ENCODE data around the gene RNF217. TPM values are rescaled to one million over a fixed set of nuclear protein-coding genes. Genes with fewer than 3 reads are reported as not detected.
"Not testable (repeated sequence)": the region's sequence is repeated elsewhere in the genome, so short reads cannot be mapped to it uniquely, and the experiment has no call there.

Gene RNF217
- total RNA-seq, 3 donors from 2014 or later (not counting 1 experiment from before 2014, with no cell fraction given) = 3.3 to 9.5 (median 4.4) TPM

DNA sequence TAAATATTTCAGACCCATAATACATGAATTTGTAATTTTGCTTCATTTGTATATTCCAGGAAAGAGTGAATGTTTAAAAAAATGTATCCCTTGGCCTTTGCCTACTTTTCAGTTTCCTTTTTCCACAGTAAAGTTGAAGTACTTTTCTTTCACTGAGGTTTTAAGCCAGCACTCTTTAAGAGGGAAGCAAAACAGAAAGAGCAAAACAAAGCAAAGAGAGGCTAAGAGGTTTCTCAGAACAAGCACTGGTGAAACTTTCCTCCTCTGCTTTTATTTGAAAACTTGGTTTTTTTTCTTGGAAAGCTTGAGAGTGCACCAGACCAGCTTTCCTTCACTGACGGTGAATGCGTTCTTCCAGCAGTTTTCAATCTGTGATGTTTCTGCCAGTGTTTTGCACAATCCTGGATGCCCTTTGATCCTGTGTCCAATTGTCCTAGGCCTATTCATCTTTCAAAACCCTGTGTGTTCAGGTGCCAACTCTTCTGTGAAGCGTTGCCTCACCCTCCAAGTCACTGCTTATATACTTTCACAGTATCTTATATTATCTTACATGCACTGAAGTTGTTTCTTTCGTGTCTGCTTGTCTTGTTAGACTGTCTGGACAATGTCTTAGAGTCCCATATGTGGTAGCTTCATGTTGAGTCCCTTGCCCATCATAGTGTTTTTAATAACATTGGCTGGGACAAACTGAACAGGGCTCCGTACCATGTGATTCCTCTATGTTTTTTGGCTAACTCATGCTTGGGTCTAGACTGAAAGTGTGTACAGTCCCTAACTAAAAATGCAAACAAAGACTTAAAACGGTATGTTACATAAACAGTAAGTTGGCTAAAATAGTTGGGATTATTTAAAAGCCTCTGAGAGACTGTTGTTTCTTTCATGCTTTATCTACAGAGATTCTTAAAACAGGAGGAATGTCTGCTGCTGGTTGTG, 1.9 kb downstream of the RNF217 start:
- Histone ChIP-seq H3K27me3 (ENCODE audit: control insufficient read depth, insufficient read depth, low read length) (no peaks in the 10 kb centered on the region), H3K9me3 (ENCODE audit: control insufficient read depth, insufficient read depth, low read length) (no peaks in the 10 kb centered on the region), H3K36me3 (ENCODE audit: control insufficient read depth, insufficient read depth, low read length) (no peaks in the 10 kb centered on the region), H3K27ac (ENCODE audit: low read length) (no peak overlapping the region), H3K4me3 (ENCODE audit: low read length) (no peak overlapping the region), H3K4me1 (ENCODE audit: control insufficient read depth, insufficient read depth, low read length) (peaks cover 10% of the 10 kb centered on the region)
- Mint-ChIP-seq H3K27me3 (ENCODE audit: low read depth in 2 of 2) (peaks cover 21 to 30% of the 10 kb centered on the region in 2 donors), H3K4me1 (peaks cover 23 to 34% of the 10 kb centered on the region in 2 donors), H3K9me3 (no peaks in the 10 kb centered on the region), H3K27ac (peak overlapping the region in 1 of 2 donors; percentile 77), H3K4me3 (peak overlapping the region; percentile 88), H3K36me3 (no peaks in the 10 kb centered on the region)
- WGBS (ENCODE audit: insufficient coverage) = 63% methylated on average over 5 of the region's 6 CpGs
- intact Hi-C loops (cut with micrococcal nuclease) = no loop called here
- no peak for DNase-seq
- ATAC-seq = no peak
- TF ChIP-seq, protein P1, sequence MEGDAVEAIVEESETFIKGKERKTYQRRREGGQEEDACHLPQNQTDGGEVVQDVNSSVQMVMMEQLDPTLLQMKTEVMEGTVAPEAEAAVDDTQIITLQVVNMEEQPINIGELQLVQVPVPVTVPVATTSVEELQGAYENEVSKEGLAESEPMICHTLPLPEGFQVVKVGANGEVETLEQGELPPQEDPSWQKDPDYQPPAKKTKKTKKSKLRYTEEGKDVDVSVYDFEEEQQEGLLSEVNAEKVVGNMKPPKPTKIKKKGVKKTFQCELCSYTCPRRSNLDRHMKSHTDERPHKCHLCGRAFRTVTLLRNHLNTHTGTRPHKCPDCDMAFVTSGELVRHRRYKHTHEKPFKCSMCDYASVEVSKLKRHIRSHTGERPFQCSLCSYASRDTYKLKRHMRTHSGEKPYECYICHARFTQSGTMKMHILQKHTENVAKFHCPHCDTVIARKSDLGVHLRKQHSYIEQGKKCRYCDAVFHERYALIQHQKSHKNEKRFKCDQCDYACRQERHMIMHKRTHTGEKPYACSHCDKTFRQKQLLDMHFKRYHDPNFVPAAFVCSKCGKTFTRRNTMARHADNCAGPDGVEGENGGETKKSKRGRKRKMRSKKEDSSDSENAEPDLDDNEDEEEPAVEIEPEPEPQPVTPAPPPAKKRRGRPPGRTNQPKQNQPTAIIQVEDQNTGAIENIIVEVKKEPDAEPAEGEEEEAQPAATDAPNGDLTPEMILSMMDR (IDR thresholded peaks at IDR 0.05) = no peak

DNA sequence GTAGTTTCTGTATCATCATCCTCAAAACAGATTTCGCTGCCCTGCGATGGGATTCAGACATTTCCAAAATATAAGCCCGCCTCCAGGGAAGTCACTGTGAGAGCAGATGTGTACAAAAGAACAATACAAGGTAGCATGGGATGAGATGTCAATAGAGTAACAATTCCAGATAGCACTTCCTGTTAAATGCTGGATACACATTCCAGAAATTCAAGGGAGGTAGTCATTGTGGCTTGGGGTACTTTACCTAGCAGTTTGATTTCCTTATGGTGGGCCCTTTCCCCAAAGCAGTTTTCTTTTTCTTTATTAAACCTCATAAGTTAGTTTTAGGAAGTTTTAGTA, 2.5 kb downstream of the RNF217 start:
- TF ChIP-seq, protein P1 (IDR thresholded peaks at IDR 0.05) = no peak
- 97% methylated on average over 3 of the region's 3 CpGs for WGBS (ENCODE audit: insufficient coverage)
- DNase-seq (no peak), ATAC-seq (no peak)
- Mint-ChIP-seq H3K36me3 (no peaks in the 10 kb centered on the region), H3K4me1 (peaks cover 23 to 34% of the 10 kb centered on the region in 2 donors), H3K27ac (no peak overlapping the region), H3K27me3 (ENCODE audit: low read depth in 2 of 2) (peaks cover 19 to 29% of the 10 kb centered on the region in 2 donors), H3K4me3 (peak overlapping the region; percentile 88), H3K9me3 (no peaks in the 10 kb centered on the region)
- H3K27ac ChIP-seq (ENCODE audit: low read length) = no peak overlapping the region
- H3K36me3 ChIP-seq (ENCODE audit: control insufficient read depth, insufficient read depth, low read length) = no peaks in the 10 kb centered on the region
- H3K27me3 ChIP-seq (ENCODE audit: control insufficient read depth, insufficient read depth, low read length) = no peaks in the 10 kb centered on the region
- peaks cover 10% of the 10 kb centered on the region for H3K4me1 ChIP-seq (ENCODE audit: control insufficient read depth, insufficient read depth, low read length)
- intact Hi-C loops (cut with micrococcal nuclease) = no loop called here
- no peaks in the 10 kb centered on the region for H3K9me3 ChIP-seq (ENCODE audit: control insufficient read depth, insufficient read depth, low read length)
- no peak overlapping the region for H3K4me3 ChIP-seq (ENCODE audit: low read length)

DNA sequence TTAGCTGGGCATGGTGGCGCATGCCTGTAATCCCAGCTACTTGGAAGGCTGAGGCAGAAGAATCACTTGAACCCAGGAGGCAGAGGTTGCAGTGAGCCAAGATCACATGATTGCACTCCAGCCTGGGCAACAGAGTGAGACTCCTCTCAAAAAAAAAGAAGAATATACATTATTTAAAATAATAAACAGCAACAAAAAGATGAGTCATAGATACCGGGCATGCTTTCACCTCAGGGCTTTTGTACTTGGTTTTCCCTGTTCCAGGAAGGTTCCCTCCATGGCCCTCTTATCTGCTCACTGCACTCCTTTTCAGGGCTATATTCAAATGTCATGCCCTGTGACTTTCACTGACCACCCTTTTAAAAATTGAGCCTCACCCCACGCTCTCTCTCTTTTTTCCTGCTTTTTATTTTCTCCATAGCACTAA, 3.2 kb downstream of the RNF217 start:
- H3K27ac ChIP-seq (ENCODE audit: low read length); H3K36me3 Mint-ChIP-seq; H3K36me3 ChIP-seq (ENCODE audit: control insufficient read depth, insufficient read depth, low read length); H3K27me3 ChIP-seq (ENCODE audit: control insufficient read depth, insufficient read depth, low read length); intact Hi-C loops (cut with micrococcal nuclease); H3K4me1 ChIP-seq (ENCODE audit: control insufficient read depth, insufficient read depth, low read length); ATAC-seq; DNase-seq; H3K4me3 Mint-ChIP-seq; H3K9me3 ChIP-seq (ENCODE audit: control insufficient read depth, insufficient read depth, low read length); H3K9me3 Mint-ChIP-seq; H3K4me3 ChIP-seq (ENCODE audit: low read length); H3K27ac Mint-ChIP-seq: not testable (repeated sequence)
- WGBS (ENCODE audit: insufficient coverage) = 86% methylated on average over 2 of the region's 3 CpGs
- Mint-ChIP-seq H3K4me1 (peaks cover 23 to 34% of the 10 kb centered on the region in 2 donors), H3K27me3 (ENCODE audit: low read depth in 2 of 2) (peaks cover 12 to 22% of the 10 kb centered on the region in 2 donors)

DNA sequence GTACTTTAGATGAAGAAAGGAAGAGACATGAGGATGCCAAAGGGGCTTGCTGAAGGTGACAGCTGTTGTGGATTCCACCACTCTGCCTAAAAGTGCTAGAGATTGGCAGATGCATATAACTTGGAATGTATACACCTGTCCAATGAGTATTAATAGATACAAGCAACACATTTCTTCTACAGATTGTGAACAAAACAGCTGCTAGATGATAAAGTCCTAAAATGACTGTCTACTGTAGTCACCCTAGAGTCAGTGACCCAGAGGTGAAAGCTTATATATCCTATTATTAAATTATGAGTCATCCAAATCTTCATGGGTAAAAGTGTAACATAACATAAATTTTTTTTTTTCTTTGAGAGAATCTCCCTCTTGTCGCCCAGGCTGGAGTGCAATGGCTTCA, 5.2 kb downstream of the RNF217 start:
- H3K36me3 ChIP-seq (ENCODE audit: control insufficient read depth, insufficient read depth, low read length) = no peaks in the 10 kb centered on the region
- peaks cover 16 to 25% of the 10 kb centered on the region in 2 donors for H3K4me1 Mint-ChIP-seq
- H3K27ac ChIP-seq (ENCODE audit: low read length) = no peak overlapping the region
- H3K4me3 ChIP-seq (ENCODE audit: low read length) = no peak overlapping the region
- H3K9me3 Mint-ChIP-seq = no peaks in the 10 kb centered on the region
- no peak overlapping the region for H3K4me3 Mint-ChIP-seq
- peaks cover 10% of the 10 kb centered on the region for H3K4me1 ChIP-seq (ENCODE audit: control insufficient read depth, insufficient read depth, low read length)
- no peak for DNase-seq
- H3K27me3 Mint-ChIP-seq (ENCODE audit: low read depth in 2 of 2) = peaks cover 0 to 14% of the 10 kb centered on the region in 2 donors
- H3K27me3 ChIP-seq (ENCODE audit: control insufficient read depth, insufficient read depth, low read length) = no peaks in the 10 kb centered on the region
- no peaks in the 10 kb centered on the region for H3K36me3 Mint-ChIP-seq
- H3K9me3 ChIP-seq (ENCODE audit: control insufficient read depth, insufficient read depth, low read length) = no peaks in the 10 kb centered on the region
- no peak overlapping the region for H3K27ac Mint-ChIP-seq
- intact Hi-C loops (cut with micrococcal nuclease) = no loop called here
- no peak for ATAC-seq
- WGBS (ENCODE audit: insufficient coverage) = 92% methylated on average over 1 of the region's 1 CpG
- TF ChIP-seq, protein P1 (IDR thresholded peaks at IDR 0.05) = no peak
